DOHH2 (cell line): Measurements from ENCODE around the gene GPR4.

ENCODE experiments used
- H3F3A ChIP-seq: fragments of 200-600 bp; sonication (generic), shearing (Covaris generic); 2 replicates; pipeline ENCODE4 v1.6.0; 2016; ENCODE audit warnings: antibody characterized with exemption, mild to moderate bottlenecking; ENCODE audit not compliant: control insufficient read depth, insufficient read depth
- H3K27ac ChIP-seq: fragments of 200-600 bp; sonication (generic); 2 replicates; pipeline ENCODE4 v1.5.1; 2014; ENCODE audit warnings: low read depth, mild to moderate bottlenecking, low read length, moderate library complexity
- H3K27me3 ChIP-seq: fragments of 200-600 bp; sonication (generic); 2 replicates; pipeline ENCODE4 v1.6.1; 2014; ENCODE audit warnings: mild to moderate bottlenecking, low read length, mixed read lengths; ENCODE audit not compliant: control insufficient read depth
- H3K36me3 ChIP-seq: fragments of 200-600 bp; sonication (generic); 2 replicates; pipeline ENCODE4 v1.6.1; 2014; ENCODE audit warnings: mild to moderate bottlenecking, low read length, moderate library complexity, mixed read lengths; ENCODE audit not compliant: control insufficient read depth
- H3K4me1 ChIP-seq: fragments of 200-600 bp; sonication (generic); 2 replicates; pipeline ENCODE4 v1.6.1; 2014; ENCODE audit warnings: mild to moderate bottlenecking, low read length, mixed read lengths; ENCODE audit not compliant: control insufficient read depth
- H3K4me2 ChIP-seq: fragments of 200-600 bp; sonication (generic); 2 replicates; pipeline ENCODE4 v1.6.0; 2014; ENCODE audit warnings: mild to moderate bottlenecking, low read length, moderate library complexity
- H3K4me3 ChIP-seq: fragments of 200-600 bp; sonication (generic); 2 replicates; pipeline ENCODE4 v1.5.1; 2014; ENCODE audit warnings: mild to moderate bottlenecking, low read length, mixed read lengths
- H3K79me2 ChIP-seq: fragments of 200-600 bp; sonication (generic); 2 replicates; pipeline ENCODE4 v1.6.1; 2014; ENCODE audit warnings: mild to moderate bottlenecking, low read length, mixed read lengths; ENCODE audit not compliant: control insufficient read depth
- H3K9me2 ChIP-seq: fragments of 200-600 bp; sonication (generic); replicated peaks from 2 replicates; pipeline ENCODE4 v1.6.1; 2014; ENCODE audit warnings: mild to moderate bottlenecking, low read length, mixed read lengths; ENCODE audit not compliant: control insufficient read depth
- H3K9me3 ChIP-seq: fragments of 200-600 bp; sonication (generic); 2 replicates; pipeline ENCODE4 v1.6.1; 2014; ENCODE audit warnings: antibody characterized with exemption, low read length, mixed read lengths; ENCODE audit not compliant: control insufficient read depth, insufficient read depth
- H4K20me1 ChIP-seq: fragments of 200-600 bp; sonication (generic); 2 replicates; pipeline ENCODE4 v1.6.0; 2014; ENCODE audit warnings: low read depth, mild to moderate bottlenecking, antibody characterized with exemption, low read length, moderate library complexity; ENCODE audit not compliant: control insufficient read depth, insufficient read depth
- EZH2phosphoT487 ChIP-seq: fragments of 200-600 bp; sonication (generic); IDR thresholded peaks from 2 replicates; pipeline ENCODE4 v1.6.1; 2017; ENCODE audit warnings: borderline replicate concordance, mild to moderate bottlenecking, antibody characterized with exemption, low read length, moderate library complexity, mixed read lengths
- TF ChIP-seq, protein P1 (sequence below): fragments of 200-600 bp; sonication (generic); IDR thresholded peaks from one replicate; pipeline ENCODE4 v1.5.1; 2014; ENCODE audit warnings: antibody characterized with exemption, mild to moderate bottlenecking, low read depth, low read length; ENCODE audit not compliant: poor library complexity, severe bottlenecking

GPR4 gene

GRCh38 chr19:45590300-45591003 lies 11.6 kb downstream of the GPR4 start:
- peaks cover 6% of the 10 kb centered on the region for H3K4me1 ChIP-seq
- H3K36me3 ChIP-seq: no peaks in the 10 kb centered on the region
- H3F3A ChIP-seq: no peaks in the 10 kb centered on the region; the same call in 1 of the 2 replicates
- H3K4me3 ChIP-seq: no peak overlapping the region
- H3K27ac ChIP-seq: no peak overlapping the region
- no peaks in the 10 kb centered on the region for H3K9me2 ChIP-seq
- H3K27me3 ChIP-seq: 0 out of 2 replicates have a peak, but pooled peaks cover under 1% of the 10 kb centered on the region
- no peaks in the 10 kb centered on the region for H3K79me2 ChIP-seq
- H3K4me2 ChIP-seq: no peak overlapping the region
- no peak for TF ChIP-seq EZH2phosphoT487
- TF ChIP-seq, protein P1, sequence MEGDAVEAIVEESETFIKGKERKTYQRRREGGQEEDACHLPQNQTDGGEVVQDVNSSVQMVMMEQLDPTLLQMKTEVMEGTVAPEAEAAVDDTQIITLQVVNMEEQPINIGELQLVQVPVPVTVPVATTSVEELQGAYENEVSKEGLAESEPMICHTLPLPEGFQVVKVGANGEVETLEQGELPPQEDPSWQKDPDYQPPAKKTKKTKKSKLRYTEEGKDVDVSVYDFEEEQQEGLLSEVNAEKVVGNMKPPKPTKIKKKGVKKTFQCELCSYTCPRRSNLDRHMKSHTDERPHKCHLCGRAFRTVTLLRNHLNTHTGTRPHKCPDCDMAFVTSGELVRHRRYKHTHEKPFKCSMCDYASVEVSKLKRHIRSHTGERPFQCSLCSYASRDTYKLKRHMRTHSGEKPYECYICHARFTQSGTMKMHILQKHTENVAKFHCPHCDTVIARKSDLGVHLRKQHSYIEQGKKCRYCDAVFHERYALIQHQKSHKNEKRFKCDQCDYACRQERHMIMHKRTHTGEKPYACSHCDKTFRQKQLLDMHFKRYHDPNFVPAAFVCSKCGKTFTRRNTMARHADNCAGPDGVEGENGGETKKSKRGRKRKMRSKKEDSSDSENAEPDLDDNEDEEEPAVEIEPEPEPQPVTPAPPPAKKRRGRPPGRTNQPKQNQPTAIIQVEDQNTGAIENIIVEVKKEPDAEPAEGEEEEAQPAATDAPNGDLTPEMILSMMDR: no peak
- no peaks in the 10 kb centered on the region for H3K9me3 ChIP-seq
- H4K20me1 ChIP-seq: no peaks in the 10 kb centered on the region

GRCh38 chr19:45589768-45590167 lies 12.2 kb downstream of the GPR4 start:
- Histone ChIP-seq H3K9me2 (no peaks in the 10 kb centered on the region), H3K79me2 (no peaks in the 10 kb centered on the region), H3K27ac (no peak overlapping the region), H3K4me2 (no peak overlapping the region), H3F3A (no peaks in the 10 kb centered on the region; the same call in 1 of the 2 replicates), H3K27me3 (no peaks in the 10 kb centered on the region), H3K9me3 (no peaks in the 10 kb centered on the region), H3K4me3 (no peak overlapping the region), H3K4me1 (peaks cover 11% of the 10 kb centered on the region), H4K20me1 (no peaks in the 10 kb centered on the region), H3K36me3 (no peaks in the 10 kb centered on the region)
- TF ChIP-seq, protein P1: no peak
- no peak for TF ChIP-seq EZH2phosphoT487

DNA sequence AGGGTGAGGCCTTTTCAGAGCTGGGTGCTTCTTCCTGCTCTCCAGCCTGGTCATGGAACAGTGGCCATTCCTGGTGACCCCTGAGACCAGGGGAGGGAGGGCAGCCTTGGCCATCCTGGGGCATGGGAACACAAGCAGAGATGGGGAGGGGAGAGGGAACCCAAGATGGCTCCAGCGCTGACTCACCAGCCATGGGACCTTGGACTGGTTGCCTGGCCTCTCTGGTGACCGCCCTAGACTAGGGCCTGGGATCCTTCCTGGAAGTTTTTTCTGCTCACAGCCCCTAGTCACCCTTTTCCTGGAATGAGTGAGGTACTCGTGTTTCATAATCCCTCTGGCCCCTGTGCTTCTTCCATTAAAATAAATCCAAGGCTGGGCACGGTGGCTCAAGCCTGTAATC lies 14.1 kb downstream of the GPR4 start:
- Histone ChIP-seq H3K27me3 (no peaks in the 10 kb centered on the region), H3K9me3 (no peaks in the 10 kb centered on the region), H3K4me1 (peaks cover 13% of the 10 kb centered on the region), H3K4me2 (no peak overlapping the region), H3K9me2 (no peaks in the 10 kb centered on the region), H3F3A (no peaks in the 10 kb centered on the region; the same call in 1 of the 2 replicates), H3K4me3 (no peak overlapping the region), H3K27ac (no peak overlapping the region), H4K20me1 (no peaks in the 10 kb centered on the region), H3K36me3 (peaks cover 3% of the 10 kb centered on the region; the same call in 1 of the 2 replicates), H3K79me2 (peaks cover 13% of the 10 kb centered on the region)
- TF ChIP-seq, protein P1: no peak
- TF ChIP-seq EZH2phosphoT487: no peak
